CD1c-positive myeloid dendritic cell (primary cell): ENCODE measurements around the gene RBM4B.

ENCODE experiments used
- DNase-seq: peaks from one replicate; pipeline ENCODE4 v3.0.0-alpha.2; 2016; ENCODE audit errors: extremely low spot score

The RBM4B gene

DNA sequence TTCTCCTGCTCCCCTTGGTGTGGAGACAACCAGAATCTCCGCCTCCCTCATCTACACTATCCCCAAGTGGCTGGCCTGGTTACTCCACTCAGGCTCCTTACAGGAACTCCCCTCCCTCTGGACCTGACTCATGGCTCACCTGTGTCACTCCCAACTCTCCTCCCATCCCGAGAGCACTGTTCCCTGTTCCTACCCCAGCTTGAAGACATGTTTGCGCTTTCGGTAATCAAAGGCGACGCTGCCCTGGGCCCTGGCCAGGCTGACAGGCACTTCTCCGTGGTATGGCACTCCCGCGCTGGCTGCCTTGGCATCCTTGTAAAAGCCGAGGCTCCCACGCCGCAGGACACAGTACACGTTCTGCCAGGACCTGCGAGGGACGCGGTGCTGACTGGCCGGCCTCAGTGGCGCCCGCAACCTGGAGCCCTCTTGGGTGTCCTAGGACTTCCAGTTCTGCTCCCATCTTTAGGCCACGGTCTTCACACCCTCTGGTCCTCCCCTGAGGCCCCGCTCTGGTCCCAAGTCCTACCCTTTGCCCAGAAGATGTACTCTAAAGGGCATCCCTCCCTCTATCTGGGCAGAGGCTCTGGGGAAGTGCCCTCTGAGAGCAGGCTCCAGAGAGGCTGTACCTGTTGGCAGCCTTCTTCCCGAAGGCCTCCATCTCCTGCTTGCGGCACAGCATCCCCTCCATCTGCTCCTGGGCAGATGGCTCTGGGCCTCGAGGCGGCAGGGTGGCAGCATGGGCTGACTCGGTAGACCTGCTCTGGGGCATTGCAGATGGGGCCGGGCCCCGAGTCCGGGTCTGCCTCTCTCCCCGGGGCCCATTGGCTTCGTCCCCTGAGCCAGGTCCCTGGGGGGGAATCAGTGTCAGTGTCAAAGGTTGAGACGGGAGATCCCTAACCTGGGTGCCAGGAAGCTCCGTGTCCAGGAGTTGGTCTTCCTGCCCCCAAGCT, 9.4 kb upstream of the RBM4B start:
- DNase-seq: no peak

DNA sequence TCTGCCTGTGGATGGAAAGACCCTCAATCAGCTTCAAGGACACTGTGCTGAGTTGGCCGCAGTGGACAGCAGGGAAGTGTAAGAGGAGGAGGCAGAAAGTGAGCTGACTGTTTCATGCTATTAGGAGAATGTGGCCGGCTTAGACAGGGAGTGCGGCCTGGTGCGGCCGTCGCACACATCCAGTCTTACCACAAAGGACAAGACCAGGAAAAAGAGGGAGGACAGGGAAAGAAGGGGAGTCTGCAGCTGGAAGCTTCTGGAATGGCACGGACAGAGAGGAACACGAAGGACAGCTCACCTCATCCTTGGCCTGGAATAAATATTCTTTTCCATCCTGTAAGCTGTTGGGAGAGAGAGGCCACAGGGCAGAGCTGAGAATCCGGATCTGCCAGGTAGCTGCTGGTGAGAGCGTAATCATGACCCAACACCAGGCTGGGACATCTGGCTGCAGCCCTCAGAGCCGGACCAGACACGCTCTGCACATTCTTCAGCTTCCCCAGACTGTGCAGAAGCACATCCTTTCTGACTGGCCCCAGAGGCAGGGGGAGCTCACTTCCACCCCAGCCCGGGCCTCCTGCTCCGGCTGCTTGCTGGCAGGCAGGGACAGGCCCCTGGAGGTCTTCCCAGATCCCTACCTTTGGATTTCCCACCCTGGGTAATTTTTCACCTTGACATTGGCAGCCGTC, 8.6 kb upstream of the RBM4B start:
- no peak for DNase-seq

DNA sequence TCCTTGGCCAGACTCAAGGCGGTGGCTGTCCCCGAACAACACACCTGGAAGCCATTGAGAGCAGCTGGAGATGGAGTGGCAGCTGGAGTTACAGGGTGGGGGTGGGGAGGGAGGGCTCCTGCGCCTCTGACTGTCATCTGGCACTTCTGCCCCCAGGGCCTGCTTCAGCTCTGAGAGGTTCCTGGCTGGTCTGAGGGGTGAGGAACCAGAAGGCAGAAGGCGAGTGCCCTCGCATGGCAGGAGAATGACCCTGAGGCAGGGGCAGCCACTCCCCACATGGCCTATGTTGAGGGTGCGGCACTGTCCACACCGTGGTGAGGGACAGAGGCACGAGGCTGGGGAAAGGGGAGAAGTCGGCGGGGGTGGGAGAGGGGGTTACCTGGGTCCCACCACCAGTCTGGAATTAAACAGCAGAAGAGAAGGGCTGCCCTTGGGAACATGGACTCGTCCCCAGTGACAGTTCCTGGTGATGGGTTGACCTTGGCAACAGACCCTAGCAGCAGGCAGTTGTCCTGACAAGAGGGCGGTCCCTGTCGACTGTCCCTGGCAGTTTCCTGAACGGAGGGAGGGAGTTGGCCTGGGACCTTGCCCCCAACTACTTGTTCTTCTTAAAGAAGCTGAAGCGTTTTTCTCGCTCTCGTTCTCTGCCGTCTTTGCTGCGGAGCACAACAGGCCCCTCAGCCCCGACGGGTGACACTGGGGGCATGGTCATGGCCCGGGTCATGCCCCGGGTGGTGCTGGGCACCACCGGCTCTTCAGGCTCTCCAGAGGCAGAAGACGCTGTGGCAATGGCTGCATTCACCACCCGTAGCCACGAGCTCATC, 7.8 kb upstream of the RBM4B start:
- no peak for DNase-seq

DNA sequence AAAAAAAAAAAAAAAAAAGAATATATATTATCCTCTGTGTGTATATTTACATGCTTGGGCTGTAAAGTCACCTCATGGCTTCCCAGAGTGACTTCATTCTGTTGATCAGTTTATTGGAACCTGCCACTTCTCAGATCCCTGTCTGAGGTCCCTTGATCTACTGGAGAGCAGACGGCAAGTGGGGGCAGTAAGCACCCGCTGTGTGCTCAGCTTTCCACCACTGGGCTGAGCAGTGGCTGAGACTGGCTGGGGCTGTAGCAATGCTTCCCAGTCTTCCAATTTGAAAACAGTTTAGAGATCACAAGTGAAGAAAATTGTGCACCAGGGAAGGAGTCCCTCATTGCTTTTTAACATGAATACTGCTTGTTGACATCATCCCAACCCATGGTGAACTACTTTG, 6.9 kb upstream of the RBM4B start:
- DNase-seq: no peak

DNA sequence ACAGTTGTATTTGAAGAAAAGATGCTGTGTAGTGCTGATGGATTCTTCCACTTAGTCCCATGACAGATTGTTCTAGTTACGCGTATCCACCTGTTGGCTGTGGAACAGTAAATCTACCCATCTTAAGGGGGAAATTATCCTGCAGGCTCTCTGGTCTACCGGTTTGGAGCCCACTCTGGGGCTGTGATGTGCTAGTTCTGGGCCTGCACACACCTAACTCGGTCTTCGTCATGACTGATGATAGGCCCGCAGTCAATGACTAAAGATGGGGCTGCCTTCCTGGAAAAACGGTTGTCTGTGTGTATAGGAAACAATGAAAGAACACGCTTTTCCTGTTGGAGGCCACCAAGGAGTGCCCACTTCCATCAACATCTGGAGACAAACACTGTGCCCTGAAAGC, 6.2 kb upstream of the RBM4B start:
- DNase-seq: no peak

DNA sequence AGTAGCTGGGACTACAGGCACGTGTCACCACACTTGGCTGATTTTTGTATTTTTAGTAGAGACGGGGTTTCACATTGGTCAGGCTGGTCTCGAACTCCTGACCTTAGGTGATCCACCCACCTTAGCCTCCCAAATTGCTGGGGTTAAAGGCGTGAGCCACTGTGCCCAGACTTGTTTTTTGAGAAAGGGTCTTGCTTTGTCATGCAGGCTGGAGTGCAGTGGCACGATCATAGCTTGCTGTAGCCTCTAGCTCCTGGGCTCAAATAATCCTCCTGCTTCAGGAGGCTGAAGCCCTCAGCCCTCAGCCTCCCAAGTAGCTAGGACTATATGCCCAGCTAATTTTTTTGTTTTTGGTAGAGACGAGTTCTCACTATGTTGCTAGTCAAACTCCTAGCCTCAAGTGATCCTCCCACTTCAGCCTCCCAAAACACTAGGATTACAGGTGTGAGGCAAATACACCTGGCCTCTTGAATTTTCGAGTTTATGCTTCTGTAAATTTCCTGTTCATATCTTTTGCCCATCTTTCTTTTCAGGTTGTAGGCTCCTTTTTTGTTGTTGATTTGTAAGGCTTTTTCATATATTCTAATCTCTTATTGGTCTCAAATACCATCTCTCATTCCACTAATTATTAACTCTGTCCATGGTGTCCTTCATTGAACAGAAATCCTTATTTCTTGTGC, 3.4 kb upstream of the RBM4B start:
- DNase-seq: no peak

DNA sequence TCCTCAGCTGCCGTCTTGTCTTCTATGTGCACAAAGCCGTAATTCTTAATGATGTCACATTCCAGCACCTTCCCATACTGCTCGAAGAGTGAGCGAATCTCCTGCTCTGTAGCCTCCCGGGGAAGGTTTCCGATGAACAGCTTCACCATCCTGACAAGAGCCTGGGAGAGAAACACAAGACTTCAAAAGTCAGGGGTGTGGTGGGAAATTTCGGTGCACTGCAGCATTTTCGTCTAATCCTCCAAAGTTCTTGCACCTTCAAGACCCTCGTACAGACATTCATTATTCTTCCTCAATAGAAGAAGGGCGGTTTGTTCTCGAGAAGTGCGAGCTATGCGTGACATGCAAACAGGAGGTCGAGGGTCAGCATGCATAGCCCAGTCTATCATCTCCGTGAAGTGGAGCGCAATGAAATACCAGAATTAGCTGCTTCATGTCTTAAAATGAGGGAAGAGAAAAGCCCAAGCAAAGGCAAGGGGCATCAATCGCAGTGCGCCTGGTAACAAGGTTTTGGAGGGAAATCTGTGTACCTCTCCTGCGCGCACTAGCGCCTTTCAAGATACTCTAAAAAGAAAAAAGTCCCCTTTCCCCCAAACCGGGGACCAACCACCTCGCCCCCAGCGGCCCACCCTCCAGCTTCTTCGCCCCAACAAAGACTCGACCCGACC, 622 bp downstream of the RBM4B start:
- DNase-seq: no peak

DNA sequence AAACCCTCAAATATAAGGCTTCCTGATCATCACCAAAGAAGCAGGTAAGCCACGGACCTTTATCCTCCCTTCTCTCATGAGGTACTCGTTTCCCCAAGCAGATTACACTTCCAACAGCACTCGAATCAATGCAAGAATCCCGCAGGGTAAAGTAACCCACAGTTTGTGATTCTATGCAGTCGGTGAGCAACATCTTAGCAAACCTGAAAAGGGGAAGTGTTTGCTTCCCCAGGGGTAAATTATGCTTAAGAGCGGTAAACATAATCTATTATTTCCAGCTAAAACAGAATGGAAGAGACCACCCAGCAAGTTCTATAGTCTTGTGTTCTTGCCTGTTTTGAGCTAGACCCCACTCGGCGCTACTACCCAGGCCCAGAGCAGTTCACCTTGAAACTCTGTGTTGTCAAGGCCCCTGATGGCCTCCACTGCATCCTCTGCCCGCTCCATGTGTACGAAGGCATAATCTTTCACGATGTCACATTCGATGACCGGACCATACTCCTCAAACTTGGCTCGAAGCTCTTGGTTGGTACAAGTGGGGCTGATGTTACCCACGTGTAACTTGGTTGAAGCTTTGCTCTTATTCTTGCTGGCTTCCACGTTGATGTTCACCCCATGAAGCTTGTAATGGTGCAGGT, 1.3 kb downstream of the RBM4B start:
- peak; percentile 39 for DNase-seq

DNA sequence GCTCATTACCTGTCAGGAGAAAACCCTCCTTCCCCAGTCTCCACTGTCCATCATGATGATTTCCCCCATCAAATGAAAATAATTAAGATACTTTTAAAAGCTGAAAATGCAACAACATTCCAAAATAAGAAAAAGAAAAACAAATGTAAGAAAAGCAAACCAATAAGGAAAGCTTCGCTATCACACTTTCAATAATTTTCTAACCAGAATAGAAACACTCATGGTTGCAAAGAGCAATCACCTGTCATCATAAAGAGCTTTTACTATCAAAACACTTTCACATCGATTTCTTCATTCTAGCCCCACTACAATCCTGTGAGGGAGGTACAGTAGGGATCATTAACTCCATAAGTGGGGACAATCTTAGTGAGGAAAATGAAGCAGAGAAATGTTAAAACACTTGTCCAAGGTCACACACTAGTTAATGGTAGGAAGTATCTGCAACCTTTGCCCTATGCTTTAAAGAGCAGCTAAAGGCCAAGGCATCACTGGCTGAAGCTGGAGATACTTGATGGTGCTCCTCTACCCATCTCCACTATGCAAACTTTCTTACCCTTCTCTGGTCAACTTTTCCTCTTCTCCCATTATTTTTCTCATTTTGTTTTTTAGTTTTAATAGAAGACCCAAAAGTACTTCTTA, 2.6 kb downstream of the RBM4B start:
- DNase-seq: no peak

DNA sequence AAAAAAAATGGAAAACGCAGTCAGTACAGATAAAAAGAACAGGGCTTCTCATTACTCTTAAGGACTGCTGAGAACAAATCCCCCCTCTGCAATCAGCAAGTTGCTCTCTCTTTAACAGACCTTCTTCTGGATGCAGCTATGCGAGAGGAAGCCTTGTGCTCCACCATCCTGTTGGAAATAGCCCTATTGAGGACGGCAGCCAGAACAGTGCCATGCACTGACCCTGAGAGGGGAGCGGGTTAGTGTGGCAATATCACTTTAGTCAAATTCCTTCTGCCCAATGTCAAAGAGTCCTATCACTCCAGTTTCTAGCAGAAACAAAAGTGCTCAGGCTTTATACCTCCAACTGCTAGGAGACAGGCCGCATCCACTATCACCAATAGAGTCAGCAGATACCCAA, 6.9 kb downstream of the RBM4B start:
- no peak for DNase-seq

DNA sequence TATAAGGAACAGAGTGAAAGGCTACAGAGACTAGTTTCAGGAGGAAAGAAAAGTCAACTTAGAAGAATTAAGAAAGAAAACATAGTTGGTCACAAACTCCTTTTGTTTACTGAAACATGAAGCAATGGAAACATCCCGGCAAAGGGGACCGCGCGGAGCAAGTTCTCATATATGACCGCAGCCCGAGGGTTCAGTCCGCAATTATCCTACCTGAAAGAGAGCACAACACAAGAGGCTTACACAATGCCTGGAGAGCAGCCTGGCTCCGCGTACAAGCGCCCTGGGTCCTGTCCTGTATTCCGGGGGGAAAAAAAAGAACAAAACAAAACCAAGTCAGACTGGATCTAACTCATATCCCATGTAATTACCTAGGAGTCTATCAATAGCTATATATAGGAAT, 12.3 kb downstream of the RBM4B start:
- DNase-seq: no peak

DNA sequence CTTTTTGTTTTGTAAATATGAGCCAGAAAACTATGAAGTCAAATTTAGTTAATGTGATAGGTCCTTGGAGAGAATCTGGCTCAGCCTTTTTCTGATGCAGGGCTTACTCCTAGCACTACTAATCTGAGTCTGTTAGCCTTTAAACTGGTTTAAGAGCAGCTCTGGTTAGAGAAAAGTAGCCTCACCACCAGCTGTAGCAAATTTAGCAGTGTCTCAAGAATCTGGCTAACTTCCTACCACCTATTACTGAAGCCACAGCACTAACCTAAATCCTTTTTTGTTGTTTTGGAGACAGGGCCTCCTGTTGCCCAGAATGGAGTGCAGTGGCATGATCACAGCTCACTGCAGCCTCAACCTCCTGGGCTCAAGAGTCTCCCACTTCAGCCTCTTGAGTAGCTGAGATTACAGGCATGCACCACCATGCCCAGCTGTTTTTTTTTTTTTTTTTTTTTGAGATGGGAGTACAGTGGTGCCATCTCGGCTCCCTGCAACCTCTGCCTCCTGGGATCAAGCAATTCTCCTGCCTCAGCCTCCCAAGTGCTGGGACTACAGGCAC, 13.9 kb downstream of the RBM4B start:
- no peak for DNase-seq

DNA sequence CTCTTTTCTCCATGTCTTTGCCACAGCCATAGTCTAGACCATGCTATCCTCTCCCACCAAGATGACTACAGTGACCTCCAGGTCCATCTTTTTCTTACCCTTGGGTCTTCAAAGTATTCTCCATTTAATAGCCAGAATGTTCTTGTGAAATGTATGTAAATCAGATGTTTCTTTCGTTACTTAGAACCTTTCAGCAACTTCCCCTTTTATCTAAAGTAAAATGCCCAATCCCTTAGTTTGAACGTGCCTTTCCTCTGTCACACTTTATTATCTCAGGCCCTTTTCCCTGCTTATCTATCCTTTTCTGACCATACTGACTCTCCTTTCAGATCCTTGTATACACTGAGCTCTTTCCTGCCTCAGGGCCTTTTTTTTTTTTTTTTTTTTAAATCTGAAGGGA, 17.9 kb downstream of the RBM4B start:
- DNase-seq: peak; percentile 36

DNA sequence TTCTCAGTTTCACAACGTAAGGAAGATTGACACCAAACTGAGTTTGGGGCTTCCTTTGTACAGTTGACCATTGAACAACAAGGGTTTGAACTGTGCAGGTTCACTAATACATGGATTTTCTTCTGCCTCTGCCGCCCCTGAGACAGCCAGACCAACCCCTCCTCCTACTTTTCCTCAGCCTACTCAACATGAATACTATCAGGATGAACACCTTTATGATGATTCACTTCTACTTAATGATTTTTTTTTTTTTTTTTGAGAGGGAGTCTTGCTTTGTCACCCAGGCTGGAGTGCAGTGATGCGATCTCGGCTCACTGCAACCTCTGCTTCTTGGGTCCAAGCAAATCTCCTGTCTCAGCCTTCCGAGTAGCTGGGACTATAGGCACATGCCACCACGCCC, 24.6 kb downstream of the RBM4B start:
- no peak for DNase-seq

DNA sequence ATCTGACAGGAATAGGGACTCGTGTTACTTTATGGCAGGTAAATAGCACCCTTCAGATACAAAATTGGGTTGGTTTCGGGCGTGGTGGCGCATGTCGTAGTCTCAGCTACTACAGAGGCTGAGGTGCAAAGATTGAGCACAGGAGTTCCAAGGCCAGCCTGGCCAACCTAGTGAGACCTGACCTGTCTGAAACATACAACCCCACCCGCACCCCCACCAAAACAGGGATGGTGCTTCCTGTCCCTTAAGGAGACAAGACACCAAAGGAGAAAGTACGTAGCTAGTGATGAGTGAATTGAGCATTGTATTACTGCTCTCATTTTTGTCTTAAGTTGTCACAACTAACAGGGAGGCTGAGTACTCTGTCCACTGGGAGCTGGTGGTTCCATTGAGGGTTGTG, 25.0 kb downstream of the RBM4B start:
- DNase-seq: no peak

DNA sequence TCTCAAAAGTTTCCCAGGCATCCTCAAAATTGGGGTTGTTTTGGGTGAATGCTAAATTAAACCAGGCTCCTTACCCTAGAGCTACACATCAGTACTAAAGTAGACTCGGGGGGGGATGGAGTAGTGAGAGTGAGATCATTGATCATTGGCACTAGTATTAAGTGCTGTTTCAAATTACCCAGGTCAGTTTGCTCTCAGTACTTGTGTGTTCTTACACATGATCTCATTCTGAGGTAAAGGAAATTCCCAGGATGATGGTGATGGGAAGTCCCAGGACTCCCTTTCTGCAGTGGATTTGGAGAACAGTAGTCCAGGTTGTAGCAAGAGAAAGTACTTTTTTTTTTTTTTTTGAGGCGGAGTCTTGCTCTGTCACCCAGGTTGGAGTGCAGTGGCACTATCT, 26.7 kb downstream of the RBM4B start:
- no peak for DNase-seq

DNA sequence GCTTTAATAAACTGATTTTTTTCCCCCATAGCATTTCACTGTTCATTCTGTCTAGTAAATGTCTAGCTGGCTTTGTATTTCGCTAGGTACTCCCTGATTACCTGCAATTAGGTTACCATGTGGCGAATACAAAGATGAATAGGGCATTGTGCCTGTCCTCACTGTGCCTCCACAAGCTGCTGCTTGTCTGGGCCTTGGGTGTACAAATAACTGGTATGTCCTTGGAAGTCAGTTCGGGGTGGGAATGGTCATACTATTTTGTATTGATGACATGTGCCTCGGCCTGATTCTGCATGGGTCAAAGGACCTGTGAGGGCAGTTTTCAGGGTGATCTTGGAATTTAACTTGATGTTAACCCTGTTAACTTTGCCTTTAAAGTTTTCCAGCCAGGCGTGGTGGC, 27.8 kb downstream of the RBM4B start:
- DNase-seq: no peak

DNA sequence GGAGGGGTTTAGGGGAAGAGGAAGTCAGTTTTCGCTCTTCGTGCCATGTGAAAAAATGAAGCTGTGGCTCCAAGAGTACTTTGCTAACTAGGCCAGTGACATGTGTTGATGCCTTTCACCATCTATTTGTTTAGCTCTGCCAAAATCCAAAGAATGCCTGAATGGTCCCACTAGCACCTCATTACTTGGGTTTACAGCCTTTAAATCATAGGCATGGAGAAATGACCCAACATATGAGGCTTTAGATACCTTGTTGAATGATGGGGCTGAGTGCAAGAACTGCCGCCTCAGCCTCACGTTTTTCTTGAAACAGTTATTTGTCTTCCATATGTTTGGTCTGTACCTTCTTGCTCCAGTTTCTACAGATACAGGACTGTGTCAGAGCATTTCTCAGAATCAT, 30.9 kb downstream of the RBM4B start:
- peak; percentile 54 for DNase-seq

DNA sequence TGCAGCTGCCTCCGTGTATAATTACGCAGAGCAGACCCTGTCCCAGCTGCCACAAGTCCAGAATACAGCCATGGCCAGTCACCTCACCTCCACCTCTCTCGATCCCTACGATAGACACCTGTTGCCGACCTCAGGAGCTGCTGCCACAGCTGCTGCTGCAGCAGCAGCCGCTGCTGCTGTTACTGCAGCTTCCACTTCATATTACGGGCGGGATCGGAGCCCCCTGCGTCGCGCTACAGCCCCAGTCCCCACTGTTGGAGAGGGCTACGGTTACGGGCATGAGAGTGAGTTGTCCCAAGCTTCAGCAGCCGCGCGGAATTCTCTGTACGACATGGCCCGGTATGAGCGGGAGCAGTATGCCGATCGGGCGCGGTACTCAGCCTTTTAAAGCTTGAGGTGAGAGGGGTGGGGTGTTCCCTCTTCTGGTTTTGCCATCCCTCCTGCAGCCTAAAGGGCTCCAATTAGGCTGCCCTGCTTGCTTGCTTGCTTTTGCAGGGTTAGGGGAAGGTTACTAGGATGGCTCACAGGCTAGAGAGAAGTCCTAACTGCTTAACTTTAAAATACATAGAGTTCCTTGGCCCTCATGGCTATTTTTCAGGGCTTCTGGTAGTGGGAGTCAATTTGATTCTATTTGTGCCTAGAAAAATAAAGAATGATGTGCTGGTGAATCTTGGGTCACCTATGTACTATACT, 33.8 kb downstream of the RBM4B start:
- DNase-seq: no peak
